NB4 (cell line): Measurements from ENCODE around the gene ZBTB49.

Experiments used
- DNase-seq: peaks from one replicate; pipeline ENCODE4 v3.0.0; 2010; ENCODE audit warnings: low read depth
- H3K4me3 ChIP-seq: one replicate; pipeline ENCODE4 v1.5.1; 2011; ENCODE audit warnings: mild to moderate bottlenecking, low read depth, low read length, moderate library complexity
- CTCF ChIP-seq: IDR thresholded peaks from one replicate; pipeline ENCODE4 v1.5.1; 2012; ENCODE audit warnings: low read depth, low read length
- MAX ChIP-seq: IDR thresholded peaks from 2 replicates; pipeline ENCODE4 v1.6.1; 2011; ENCODE audit warnings: low read depth, low read length
- MYC ChIP-seq: IDR thresholded peaks from 2 replicates; pipeline ENCODE4 v1.6.1; 2011; ENCODE audit warnings: low read depth, low read length
- POLR2A ChIP-seq: IDR thresholded peaks from 2 replicates; pipeline ENCODE4 v1.6.1; 2011; ENCODE audit warnings: mild to moderate bottlenecking; ENCODE audit not compliant: insufficient read length; ENCODE audit errors: extremely low read depth

Gene ZBTB49

GRCh38 chr4:4368809-4369580, 78.9 kb downstream of the ZBTB49 start:
- TF ChIP-seq POLR2A: no peak
- no peak for TF ChIP-seq CTCF
- no peak for TF ChIP-seq MAX
- no peak for TF ChIP-seq MYC
- H3K4me3 ChIP-seq: no peak overlapping the region
- no peak for DNase-seq
